Measurements from ENCODE around the gene ZBTB46.

ZBTB46 gene

DNA sequence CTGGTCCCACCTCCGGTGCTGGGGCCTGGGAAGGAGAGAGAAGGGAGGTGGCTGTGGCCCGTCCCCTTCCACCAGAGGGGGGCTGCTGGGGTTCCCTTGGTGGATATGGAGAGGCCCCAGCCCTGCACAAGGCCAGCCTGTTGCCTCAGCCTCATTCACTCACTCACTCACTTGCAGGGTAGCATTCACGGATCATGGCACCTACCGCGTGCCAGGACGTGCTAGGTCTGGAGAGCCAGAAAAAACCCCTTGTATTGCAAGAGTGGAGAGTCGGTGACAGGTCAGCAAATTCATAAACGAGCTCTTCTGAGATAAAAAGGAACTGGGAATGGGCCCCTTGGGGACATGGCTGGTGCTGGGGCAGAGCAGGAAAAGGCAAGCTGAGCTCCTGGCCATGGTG is 6.4 kb upstream of the ZBTB46 start:
- no peak for DNase-seq (ENCODE audit: low read depth)

DNA sequence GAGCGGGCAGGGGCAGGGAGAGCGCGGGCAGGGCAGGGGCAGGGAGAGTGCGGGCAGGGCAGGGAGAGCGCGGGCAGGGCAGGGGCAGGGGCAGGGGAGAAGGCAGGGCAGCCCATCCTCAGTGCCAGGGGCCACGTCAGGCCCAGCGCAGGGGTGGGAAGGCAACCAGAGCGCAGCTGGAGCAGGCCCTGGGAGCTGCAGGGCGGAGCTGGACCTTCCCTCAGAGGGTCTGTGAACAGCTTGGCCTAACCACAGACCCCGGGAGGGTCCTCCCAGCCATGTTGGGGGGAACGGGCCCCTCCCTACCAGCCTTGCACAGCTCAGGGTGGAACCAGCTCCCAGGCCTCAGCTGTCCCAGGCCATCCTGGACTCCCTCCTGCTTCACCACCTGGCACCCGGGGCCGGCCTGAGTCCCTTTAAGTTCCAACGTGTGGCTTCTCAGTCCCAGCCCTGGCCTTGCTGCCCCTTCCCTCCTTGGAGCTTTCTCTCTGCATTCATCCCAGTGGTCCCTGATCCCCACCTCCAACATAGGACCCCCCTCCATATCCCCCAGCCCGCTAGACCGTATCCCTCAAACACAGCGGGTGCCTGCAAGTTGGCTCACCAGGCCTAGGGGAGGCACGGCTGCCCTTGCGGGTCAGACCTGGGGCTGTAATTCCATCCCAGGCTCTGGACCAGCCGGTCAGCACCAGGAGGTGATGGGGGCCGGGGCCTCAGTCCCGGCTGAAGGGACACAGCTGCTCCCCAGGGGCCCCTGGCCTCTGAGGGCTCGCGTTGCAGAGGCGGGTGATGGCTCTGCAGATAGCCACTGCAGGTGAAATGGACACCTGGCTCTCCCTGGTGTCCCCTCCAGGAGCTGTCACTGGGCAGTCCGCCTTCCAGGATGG is 5.6 kb upstream of the ZBTB46 start:
- no peak for DNase-seq (ENCODE audit: low read depth)

DNA sequence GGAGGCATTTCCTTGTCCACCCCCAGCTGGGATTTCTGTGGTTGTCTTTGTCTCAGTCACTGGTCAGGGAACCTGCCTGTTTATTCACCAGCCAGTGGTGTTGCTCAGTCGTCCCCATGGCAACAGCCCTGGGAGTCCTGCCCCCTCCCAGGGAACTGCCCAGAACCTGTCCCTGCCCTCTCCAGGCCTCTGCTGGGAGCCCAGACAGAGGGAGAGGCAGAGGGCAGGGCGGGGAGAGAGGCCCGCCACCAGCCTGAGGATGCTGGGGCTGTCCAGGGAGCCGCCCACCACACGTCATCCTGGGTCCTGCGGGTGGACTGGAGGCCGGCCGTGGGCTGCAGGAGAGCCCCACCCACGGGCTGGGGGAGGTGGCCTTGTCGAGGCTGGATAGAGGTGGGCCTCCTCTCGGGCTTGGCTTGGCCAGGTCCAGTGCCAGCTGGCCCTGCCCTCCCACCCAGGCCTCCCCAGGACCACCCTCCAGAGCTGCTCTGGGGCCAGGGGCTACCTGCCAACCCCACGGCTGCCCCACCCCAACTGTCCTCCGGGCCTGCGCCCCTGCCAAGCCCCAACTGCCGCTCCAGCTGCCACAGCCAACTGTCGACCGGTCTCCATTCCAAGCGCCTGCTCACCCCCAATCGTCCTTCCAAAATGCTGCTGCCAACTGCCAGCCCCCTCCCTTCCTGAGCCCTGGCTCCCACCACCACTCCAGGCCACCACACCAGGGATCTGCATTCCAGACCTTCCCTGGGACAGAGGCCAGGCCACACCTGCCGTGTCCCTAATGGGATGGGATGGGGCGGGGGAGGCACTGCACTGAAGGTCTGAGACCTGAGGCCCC is 4.2 kb upstream of the ZBTB46 start:
- DNase-seq (ENCODE audit: low read depth): no peak

DNA sequence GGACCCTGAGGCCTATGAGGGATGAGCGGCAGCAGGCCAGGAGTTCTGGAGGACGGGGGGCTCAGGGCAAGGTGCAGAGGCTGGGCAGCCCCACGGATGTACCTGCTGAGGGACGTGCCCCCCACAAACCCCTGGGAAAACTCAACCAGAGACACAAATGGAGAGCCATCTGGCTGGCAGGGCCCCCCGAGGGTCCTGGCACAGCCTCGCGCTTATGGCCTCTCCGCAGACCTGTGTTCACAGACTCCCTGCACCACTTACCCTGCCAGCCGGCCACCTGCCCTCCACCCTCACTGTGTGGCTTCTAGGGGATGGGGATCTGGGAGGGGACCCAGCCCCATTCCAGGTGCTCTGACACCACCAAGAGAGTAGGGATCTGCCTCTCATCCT is 3.4 kb upstream of the ZBTB46 start:
- DNase-seq (ENCODE audit: low read depth): no peak

- no peak for DNase-seq (ENCODE audit: low read depth)
These were observed 2.9 kb upstream of the ZBTB46 start for GRCh38 chr20:63833776-63834490.

GRCh38 chr20:63831993-63832686 is 1.1 kb upstream of the ZBTB46 start:
- DNase-seq (ENCODE audit: low read depth): no peak

DNA sequence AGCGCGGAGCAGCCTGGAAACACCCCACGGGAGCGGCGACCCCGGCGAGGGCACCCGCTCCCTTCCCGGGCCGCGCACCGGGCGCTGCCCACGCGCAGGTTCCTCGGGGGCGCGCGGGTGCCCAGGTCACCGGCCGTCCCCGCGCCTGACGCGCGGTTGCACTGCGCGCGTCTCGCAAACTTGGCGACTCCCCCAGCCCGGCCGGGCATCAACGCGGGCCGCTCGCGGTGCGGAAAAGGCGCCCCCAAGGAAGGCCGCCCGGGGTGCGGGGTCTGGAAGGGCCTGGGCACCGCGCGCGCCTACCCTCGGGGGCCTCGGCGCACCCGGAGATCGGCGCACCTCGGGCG is 555 bp upstream of the ZBTB46 start:
- no peak for DNase-seq (ENCODE audit: low read depth)

- no peak for DNase-seq (ENCODE audit: low read depth)
These were observed 874 bp downstream of the ZBTB46 start for GRCh38 chr20:63829945-63830835.

- no peak for DNase-seq (ENCODE audit: low read depth)
These were observed 1.5 kb downstream of the ZBTB46 start for GRCh38 chr20:63829603-63829944.

DNA sequence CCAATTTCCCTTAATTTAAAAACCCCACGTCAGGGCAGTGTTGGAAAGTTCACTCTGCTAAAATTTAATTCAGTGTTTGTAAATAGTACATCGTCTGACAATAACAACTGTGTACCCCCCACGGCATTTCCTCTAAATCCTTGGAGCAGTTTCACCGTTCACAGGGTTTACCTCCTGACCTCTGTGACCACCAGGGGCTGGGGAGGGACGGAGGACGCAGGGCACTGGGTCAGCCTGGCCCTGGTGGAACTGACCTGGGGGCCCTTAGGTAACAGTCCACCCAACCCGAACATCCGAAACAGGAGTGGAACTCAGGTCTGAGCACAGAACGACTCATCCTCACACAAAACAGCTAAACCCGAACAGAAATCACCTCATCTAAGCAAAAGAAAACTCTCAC is 2.1 kb downstream of the ZBTB46 start:
- no peak for DNase-seq (ENCODE audit: low read depth)

GRCh38 chr20:63828545-63828944 is 2.5 kb downstream of the ZBTB46 start:
- DNase-seq (ENCODE audit: low read depth): no peak

DNA sequence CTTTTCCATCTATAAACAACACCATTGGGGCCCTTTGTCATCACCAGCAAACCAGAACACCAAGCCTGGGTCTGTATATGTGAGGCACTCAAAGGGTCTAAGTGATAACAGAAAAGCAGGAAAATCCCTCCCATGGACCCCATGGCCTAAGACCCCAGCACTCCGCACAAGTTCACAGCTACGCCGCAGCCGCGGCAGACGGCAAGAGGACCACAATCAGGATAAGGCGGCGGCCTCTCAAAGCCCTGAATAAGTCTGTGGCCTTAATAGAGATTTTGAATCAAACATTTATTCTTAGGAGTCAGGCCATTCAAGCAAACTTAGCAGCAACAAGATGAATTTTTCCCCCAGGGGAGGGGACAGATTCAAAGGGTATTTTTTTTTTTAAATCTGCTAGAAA is 2.9 kb downstream of the ZBTB46 start:
- no peak for DNase-seq (ENCODE audit: low read depth)

DNA sequence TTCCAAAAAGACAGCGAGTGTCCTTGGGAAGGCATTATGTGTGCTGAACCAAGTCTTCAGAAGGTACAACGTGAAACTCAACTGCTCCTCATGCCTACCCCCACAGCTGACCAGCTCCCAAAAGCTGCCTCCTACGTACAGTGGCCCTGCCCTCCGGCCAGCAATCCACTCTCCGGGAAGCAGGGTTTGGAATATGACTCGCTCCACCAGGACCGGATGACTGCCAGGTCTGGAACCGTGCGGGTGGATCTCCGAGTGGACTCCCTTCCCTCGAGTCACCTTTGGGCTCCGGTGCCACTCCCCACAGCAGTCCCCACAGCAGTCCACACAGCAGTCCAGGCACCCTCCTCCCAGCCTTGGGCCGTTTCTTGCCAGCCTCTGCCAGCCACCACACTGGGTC is 4.3 kb downstream of the ZBTB46 start:
- DNase-seq (ENCODE audit: low read depth): no peak

- no peak for DNase-seq (ENCODE audit: low read depth)
These were observed 5.5 kb downstream of the ZBTB46 start for GRCh38 chr20:63825331-63826118.

DNA sequence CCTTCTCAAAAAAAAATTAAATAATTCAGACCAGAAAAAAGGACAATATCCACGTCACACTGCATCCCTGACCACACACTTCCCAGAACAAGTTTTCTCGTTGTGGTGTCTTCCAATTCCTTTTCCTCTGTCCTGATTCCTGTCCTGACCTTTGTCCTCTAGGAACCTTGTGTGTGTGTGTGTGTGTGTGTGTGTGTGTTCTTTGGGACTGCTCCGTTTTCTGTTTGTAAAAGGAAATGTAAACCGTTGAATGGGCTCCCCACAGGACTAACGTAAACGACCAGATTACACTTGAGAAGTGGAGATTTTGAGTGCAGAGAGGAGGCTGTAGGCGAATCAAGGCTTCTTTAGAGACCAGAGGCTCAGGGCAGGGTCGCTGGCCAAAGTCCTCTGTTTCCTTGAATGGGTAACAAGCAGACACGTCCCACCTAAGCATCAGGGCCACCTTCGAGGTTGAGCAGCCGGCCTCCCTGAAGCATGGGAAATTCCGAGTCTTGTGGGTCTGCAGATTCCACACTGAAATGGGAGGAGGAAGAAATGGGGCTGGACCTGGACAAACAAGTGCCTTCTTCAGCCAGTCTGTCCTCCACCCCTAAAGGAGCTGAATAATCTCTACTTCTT is 7.3 kb downstream of the ZBTB46 start:
- no peak for DNase-seq (ENCODE audit: low read depth)

- DNase-seq (ENCODE audit: low read depth): no peak
These were observed 8.8 kb downstream of the ZBTB46 start for GRCh38 chr20:63822276-63822696.

DNA sequence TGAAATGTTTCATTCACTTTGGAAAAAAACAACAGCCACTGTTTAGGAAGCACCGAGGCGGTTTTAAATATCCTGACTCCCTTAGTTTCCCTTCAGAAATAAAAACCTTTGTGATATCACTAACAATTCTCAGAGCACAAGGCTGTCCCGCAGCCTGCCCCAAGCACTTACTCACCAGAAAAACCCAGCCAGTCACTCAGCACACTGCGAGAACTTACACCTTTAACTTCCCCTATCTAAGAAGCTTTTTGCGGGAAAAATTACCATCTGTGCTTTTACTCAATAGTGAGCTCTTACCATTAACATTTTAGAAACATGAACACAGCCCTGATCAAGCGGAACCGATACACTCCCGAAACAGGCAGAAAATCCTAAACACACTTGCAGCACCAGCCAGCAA is 9.3 kb downstream of the ZBTB46 start:
- DNase-seq (ENCODE audit: low read depth): no peak

DNA sequence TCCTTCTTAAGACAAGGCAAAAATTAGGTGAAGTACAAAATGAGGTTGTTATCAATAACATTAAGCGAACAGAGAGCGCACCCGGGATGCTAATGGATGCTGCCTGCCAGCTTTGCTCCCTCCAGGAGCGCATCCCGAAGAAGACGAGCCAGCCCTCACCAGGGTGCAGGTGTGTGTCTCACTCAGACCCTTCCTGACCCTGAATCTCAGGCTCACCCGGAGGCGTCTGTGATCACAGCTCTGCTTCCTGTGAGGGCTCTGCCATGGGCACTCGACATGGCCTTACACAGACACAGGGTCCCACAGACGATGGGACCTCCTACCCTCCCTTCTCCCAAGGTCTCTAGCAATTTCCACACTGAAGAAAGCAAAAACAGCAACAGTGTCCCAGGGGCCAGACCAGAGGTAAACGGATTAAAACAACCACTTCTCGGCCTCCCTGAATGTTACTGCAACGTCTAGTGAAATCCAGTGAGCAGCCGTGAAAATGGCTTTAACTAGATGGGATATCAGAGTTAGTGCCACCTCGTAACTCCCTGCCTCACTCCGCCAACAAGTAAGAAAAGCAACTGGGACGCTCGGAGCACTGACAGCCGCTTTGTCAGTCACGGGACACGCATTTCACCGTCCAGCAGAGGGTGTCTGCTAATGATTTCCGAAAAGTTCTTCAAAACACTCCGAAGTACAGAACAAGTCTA is 11.7 kb downstream of the ZBTB46 start:
- DNase-seq (ENCODE audit: low read depth): no peak

DNA sequence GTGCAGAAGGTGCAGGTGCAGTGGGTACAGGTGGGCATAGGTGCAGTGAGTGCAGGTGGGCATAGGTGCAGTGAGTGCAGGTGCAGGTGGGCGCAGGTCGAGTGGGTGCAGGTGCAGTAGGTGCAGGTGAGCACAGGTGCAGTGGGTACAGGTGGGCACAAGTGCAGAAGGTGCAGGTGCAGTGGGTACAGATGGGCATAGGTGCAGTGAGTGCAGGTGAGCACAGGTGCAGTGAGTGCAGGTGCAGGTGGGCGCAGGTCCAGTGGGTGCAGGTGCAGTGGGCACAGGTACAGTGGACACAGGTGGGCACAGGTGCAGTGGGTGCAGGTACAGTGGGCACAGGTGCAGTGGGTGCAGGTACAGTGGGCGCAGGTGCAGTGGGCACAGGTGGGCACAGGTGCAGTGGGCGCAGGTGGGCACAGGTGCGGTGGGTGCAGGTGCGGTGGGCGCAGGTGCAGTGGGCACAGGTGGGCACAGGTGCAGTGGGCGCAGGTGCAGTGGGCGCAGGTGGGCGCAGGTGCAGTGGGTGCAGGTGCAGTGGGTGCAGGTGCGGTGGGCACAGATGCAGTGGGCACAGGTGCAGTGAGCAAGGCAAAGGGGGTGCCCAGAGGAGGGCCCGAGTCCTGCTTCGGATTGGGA is 15.3 kb downstream of the ZBTB46 start:
- no peak for DNase-seq (ENCODE audit: low read depth)

All from activated T-helper 1 cell treated with Interleukin-2 at 50 U/mL for 16 hours (primary cell).